Bronchial epithelial cell (primary cell): ENCODE measurements around the gene PACSIN1. TPM values are rescaled to one million over a fixed set of nuclear protein-coding genes. Genes with fewer than 3 reads are reported as not detected.
A peak's percentile ranks its signal among the peaks of the same experiment; 100 is the strongest.

Source experiments
- DNase-seq: peaks from one replicate; pipeline ENCODE4 v3.0.0-alpha.2; 2010; ENCODE audit warnings: low read depth
- FAIRE-seq: peaks from 2 replicates; lab custom pipeline; 2011; peaks lifted over from hg19 to GRCh38; lab: Jason Lieb, UNC
- H3K27me3 ChIP-seq: 2 replicates; pipeline ENCODE4 v1.5.1; 2011; ENCODE audit warnings: low read length; ENCODE audit not compliant: control insufficient read depth, insufficient read depth
- H3K36me3 ChIP-seq: 2 replicates; pipeline ENCODE4 v1.5.1; 2011; ENCODE audit warnings: low read length; ENCODE audit not compliant: control insufficient read depth, insufficient read depth
- H3K4me3 ChIP-seq: 2 replicates; pipeline ENCODE4 v1.5.1; 2011; ENCODE audit warnings: mild to moderate bottlenecking, low read depth, low read length, control low read depth
- CTCF ChIP-seq: IDR thresholded peaks from 2 replicates; pipeline ENCODE4 v1.5.1; 2011; ENCODE audit warnings: mild to moderate bottlenecking, moderate library complexity, low read length, control low read depth, inconsistent platforms; ENCODE audit not compliant: insufficient read depth, severe bottlenecking
- total RNA-seq: library from RNA; depleted of rRNA; stranded (reverse); fragments of >200 nt; gene quantifications from 2 replicates; pipeline ENCODE4 v1.2.1, GENCODE V29; 2014

Gene PACSIN1
- total RNA-seq, 1 donor from 2014 or later, result not detected

- TF ChIP-seq CTCF, result no peak
- Histone ChIP-seq H3K4me3 (no peak overlapping the region), H3K36me3 (no peaks in the 10 kb centered on the region), H3K27me3 (no peaks in the 10 kb centered on the region)
- peak; percentile 32 for FAIRE-seq
- no peak for DNase-seq
Observed at GRCh38 chr6:34523441-34524206, 57.7 kb downstream of the PACSIN1 start.

GRCh38 chr6:34524499-34524898, 58.6 kb downstream of the PACSIN1 start:
- TF ChIP-seq CTCF, result no peak
- Histone ChIP-seq H3K36me3 (no peaks in the 10 kb centered on the region), H3K4me3 (no peak overlapping the region), H3K27me3 (no peaks in the 10 kb centered on the region)
- FAIRE-seq (no peak), DNase-seq (no peak)

- Histone ChIP-seq H3K27me3 (no peaks in the 10 kb centered on the region), H3K4me3 (no peak overlapping the region), H3K36me3 (no peaks in the 10 kb centered on the region)
- FAIRE-seq, result no peak
- no peak for TF ChIP-seq CTCF
- DNase-seq, result no peak
Observed at GRCh38 chr6:34524971-34525370, 59.1 kb downstream of the PACSIN1 start.

GRCh38 chr6:34525431-34526175, 59.7 kb downstream of the PACSIN1 start:
- TF ChIP-seq CTCF, result no peak
- no peaks in the 10 kb centered on the region for H3K36me3 ChIP-seq
- H3K4me3 ChIP-seq, result no peak overlapping the region
- FAIRE-seq (peak; percentile 79), DNase-seq (no peak)
- H3K27me3 ChIP-seq, result no peaks in the 10 kb centered on the region

GRCh38 chr6:34526241-34526972, 60.5 kb downstream of the PACSIN1 start:
- no peaks in the 10 kb centered on the region for H3K36me3 ChIP-seq
- TF ChIP-seq CTCF, result no peak
- no peak for FAIRE-seq
- no peak for DNase-seq
- H3K4me3 ChIP-seq, result peak overlapping the region; percentile 12
- no peaks in the 10 kb centered on the region for H3K27me3 ChIP-seq
